IPS DF 6.9 (cell line): Measurements from ENCODE around the gene ABLIM2.

Experiments used
- DNase-seq: peaks from one replicate; pipeline ENCODE4 v3.0.0-alpha.2; 2013; ENCODE audit warnings: low read depth, low spot score
- H3K27ac ChIP-seq: one replicate; pipeline ENCODE4 v1.5.1; 2013; ENCODE audit warnings: low read length, control low read depth
- H3K27me3 ChIP-seq: 2 replicates; pipeline ENCODE4 v1.6.1; 2013; ENCODE audit warnings: mild to moderate bottlenecking, low read length; ENCODE audit not compliant: control insufficient read depth, insufficient read depth
- H3K36me3 ChIP-seq: 2 replicates; pipeline ENCODE4 v1.6.1; 2013; ENCODE audit warnings: low read length; ENCODE audit not compliant: control insufficient read depth, insufficient read depth
- H3K4me1 ChIP-seq: 2 replicates; pipeline ENCODE4 v1.6.1; 2013; ENCODE audit warnings: low read length; ENCODE audit not compliant: control insufficient read depth, insufficient read depth
- H3K4me3 ChIP-seq: 2 replicates; pipeline ENCODE4 v1.5.1; 2013; ENCODE audit warnings: mild to moderate bottlenecking, low read length
- H3K9me3 ChIP-seq: 2 replicates; pipeline ENCODE4 v1.6.1; 2013; ENCODE audit warnings: low read length, inconsistent platforms; ENCODE audit not compliant: control insufficient read depth, insufficient read depth
- WGBS: extraction: QIAGEN DNeasy Blood & Tissue Kit; methylation state at CpG from one replicate; pipeline ENCODE4 v1.1.7; 2013; ENCODE audit warnings: mixed read lengths, missing lambda C conversion rate; ENCODE audit not compliant: insufficient read length, insufficient coverage; 5-methylcytosine and 5-hydroxymethylcytosine counted together

ABLIM2 gene

DNA sequence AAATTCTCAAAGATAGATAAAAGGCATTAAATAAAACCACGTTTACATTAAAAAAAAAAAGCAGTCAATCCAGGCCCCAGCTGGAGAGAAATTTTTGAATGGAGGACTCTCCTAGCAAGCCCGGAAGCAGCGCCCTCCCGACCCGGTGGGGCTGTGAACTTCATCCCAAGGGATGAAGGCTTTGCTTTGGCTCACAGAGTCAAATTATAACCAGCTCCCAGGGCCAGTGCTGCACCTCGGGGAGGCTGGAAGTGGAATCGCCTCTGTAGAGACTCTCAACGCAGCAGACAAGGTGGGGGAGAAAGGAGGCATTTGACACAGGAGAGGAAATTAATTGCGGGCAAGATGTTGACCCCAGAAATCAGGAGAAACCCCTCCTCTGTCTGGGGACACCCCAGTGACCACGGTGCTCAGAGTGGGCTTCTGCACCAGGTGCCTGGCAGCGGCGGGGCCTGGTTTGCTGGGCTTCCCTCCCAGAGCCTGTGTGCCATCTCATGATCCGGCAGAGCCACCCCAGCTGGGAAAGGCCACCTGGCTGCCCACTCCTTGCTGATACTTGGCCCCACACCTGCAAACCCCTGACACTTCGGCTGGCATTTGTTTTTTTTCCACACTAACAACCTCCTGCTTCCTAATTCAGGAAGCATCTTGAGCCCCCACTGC is 71.7 kb downstream of the ABLIM2 start:
- H3K27me3 ChIP-seq: no peaks in the 10 kb centered on the region
- no peaks in the 10 kb centered on the region for H3K36me3 ChIP-seq
- DNase-seq: no peak
- H3K4me3 ChIP-seq: no peak overlapping the region
- no peak overlapping the region for H3K27ac ChIP-seq
- no peaks in the 10 kb centered on the region for H3K4me1 ChIP-seq
- H3K9me3 ChIP-seq: no peaks in the 10 kb centered on the region
- no CpG with 5 or more reads among the region's 14 CpGs for WGBS

DNA sequence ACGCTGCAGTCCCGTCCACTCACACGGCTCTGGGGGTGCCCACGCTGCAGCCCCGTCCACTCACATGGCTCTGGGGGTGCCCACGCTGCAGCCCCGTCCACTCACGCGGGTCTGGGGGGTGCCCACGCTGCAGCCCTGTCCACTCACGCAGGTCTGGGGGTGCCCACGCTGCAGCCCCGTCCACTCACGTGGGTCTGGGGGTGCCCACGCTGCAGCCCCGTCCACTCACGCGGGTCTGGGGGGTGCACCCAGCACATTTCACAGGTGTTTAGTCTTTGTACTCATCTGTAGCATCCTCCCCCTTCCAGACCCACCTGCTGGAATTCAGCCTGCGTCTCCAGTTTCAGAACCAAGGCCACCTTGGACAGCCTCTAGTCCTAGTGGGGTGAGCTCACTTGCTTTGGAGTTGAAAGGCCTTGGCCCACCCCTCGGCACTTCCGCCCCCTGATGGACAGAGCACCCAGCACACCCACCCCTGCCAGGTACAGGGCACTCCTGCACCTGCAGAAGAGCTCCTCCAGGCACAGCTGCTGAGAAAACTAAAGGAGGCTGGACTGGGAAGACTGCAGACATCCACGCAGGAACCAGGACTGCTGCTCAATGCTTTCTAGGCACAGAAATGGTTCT is 73.0 kb downstream of the ABLIM2 start:
- H3K27ac ChIP-seq: no peak overlapping the region
- no peak overlapping the region for H3K4me3 ChIP-seq
- no peaks in the 10 kb centered on the region for H3K9me3 ChIP-seq
- H3K27me3 ChIP-seq: no peaks in the 10 kb centered on the region
- peaks cover 2% of the 10 kb centered on the region; the same call in 1 of the 2 replicates for H3K4me1 ChIP-seq
- no CpG with 5 or more reads among the region's 22 CpGs for WGBS
- no peak for DNase-seq
- no peaks in the 10 kb centered on the region for H3K36me3 ChIP-seq

DNA sequence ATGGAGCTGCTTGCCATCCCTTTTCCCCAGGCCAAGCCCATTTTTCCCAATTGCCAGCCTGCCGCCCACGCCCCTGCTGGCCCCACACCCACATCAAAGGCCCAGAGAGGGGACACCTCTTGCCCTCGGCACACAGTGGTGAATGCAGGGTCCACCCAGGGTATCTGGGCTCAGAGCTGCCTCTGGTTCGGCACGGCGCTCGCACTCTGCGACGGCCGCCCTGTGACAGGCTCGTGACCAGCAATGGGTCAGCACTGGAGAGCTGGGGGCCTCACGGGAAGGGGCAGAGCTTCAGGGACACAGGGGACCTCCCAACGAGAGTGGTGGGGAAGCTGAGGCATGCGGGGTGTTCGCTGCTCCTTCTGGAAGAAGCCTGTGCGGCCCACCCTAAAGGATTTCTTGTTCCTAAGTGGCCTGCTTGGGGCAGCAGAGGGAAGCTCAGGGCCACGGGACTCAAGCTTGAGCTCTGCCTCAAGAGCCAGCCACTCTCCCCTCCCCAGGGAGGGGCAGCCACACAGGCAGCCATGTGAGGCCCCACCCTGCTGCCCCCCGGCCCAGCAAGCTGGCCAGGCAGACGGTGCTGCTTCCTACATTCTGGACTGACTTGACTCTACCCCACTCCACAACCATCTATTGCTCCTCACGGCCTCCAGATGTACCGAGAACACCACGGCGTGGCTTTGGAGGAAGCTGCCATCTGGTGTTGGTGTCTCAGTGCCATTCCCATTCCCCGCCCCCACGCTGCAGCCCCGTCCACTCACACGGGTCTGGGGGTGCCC is 73.7 kb downstream of the ABLIM2 start:
- Histone ChIP-seq H3K27me3 (no peaks in the 10 kb centered on the region), H3K27ac (no peak overlapping the region), H3K9me3 (no peaks in the 10 kb centered on the region), H3K4me3 (no peak overlapping the region), H3K4me1 (peaks cover 5% of the 10 kb centered on the region), H3K36me3 (no peaks in the 10 kb centered on the region)
- no peak for DNase-seq
- WGBS: no CpG with 5 or more reads among the region's 27 CpGs

DNA sequence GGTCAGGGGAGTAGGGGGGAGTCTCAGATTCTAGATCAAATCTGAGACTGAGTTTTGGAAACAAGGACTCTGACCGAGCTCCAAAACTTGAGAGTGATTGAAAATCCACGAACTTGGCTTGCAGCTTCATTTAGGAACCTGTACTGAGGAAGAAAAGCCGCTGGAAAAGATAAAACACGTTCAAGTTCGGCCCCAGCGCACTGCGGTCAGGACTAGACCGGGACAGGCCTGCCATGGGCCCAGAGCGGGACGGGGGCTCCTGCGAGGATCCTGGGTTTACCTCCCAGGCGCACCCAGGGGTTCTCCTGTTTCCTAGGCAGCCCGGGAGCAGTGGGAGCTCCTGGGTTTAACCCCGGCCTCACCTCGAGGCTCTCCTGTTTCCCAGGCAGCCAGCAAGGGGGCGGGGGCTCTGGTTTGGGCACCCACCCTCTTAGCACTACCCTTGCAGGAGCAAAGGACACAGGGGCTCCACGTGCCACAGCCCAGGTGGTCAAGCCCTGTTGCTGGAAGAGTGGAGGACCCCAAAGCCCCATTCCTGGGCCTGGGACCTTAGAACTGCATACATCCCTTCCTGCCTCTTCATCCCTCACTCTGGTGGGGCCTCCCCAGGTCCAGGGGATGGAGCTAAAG is 74.5 kb downstream of the ABLIM2 start:
- H3K27me3 ChIP-seq: no peaks in the 10 kb centered on the region
- DNase-seq: no peak
- peaks cover 5% of the 10 kb centered on the region for H3K4me1 ChIP-seq
- no peaks in the 10 kb centered on the region for H3K36me3 ChIP-seq
- no peak overlapping the region for H3K4me3 ChIP-seq
- WGBS: no CpG with 5 or more reads among the region's 17 CpGs
- no peaks in the 10 kb centered on the region for H3K9me3 ChIP-seq
- no peak overlapping the region for H3K27ac ChIP-seq

DNA sequence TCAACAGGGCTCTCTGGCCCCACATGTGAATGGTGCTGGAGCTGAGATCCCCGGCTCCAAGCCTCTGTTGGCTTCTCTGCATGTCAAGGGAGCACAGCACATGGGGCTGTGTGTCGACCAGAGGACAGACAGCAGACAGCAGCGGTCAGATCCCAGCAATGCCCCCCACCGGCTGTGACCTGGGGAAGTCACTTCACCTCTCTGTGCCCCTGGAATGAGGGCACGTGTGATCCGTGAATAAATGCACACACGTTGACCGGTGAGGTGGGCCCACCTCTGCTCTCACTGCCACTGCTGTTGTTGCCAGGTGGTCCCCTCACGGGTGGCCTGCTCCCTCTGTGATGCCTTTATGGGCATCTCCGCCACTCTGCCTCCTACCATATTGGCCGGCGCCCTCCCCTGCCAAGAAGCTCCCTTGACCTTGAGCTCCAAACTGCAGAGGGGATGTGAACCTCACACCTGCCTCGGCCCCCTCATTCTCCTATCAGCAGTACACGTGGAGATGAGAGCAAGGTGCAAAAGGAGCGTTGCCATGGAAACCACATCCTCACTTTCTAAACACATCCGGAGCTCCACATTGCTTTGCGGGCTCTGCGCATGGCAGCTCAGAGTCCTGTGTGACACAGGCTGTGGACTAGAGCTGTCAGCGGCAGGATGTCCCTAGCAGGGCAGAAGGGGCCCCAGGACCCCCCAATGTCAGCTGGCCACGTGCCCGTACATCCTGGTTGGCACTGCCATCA is 75.4 kb downstream of the ABLIM2 start:
- no peaks in the 10 kb centered on the region for H3K27me3 ChIP-seq
- H3K36me3 ChIP-seq: no peaks in the 10 kb centered on the region
- H3K9me3 ChIP-seq: no peaks in the 10 kb centered on the region
- H3K4me1 ChIP-seq: peaks cover 5% of the 10 kb centered on the region
- DNase-seq: no peak
- no peak overlapping the region for H3K4me3 ChIP-seq
- no peak overlapping the region for H3K27ac ChIP-seq
- no CpG with 5 or more reads among the region's 21 CpGs for WGBS

DNA sequence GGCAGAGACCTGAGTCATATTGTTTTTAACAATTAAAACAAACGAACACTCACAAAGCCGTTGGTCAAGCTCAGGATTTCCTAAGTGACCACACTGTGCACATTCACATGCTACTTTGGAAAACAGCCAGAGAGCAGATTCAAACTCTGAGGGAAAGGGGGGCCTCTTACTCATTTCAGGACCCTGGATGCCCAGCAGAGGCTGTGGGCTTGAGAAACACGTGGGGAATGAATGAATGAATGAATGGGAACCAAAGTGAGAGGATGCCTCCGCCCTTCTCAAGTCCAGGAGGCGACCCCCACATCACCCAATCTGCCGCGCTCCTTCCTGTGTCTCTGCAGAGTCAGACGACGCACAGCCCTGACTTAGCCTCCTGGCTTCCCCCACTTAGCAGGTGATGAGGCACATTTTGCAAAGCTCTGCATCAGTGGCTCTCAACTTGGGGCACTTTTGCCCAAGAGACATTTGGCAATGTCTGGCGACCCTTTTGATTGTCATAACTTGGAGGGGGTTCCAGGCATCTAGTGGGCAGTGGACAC is 76.0 kb downstream of the ABLIM2 start:
- H3K4me1 ChIP-seq: peaks cover 5% of the 10 kb centered on the region
- no peaks in the 10 kb centered on the region for H3K27me3 ChIP-seq
- H3K4me3 ChIP-seq: no peak overlapping the region
- DNase-seq: no peak
- H3K27ac ChIP-seq: no peak overlapping the region
- no peaks in the 10 kb centered on the region for H3K9me3 ChIP-seq
- no peaks in the 10 kb centered on the region for H3K36me3 ChIP-seq
- WGBS: no CpG with 5 or more reads among the region's 10 CpGs

DNA sequence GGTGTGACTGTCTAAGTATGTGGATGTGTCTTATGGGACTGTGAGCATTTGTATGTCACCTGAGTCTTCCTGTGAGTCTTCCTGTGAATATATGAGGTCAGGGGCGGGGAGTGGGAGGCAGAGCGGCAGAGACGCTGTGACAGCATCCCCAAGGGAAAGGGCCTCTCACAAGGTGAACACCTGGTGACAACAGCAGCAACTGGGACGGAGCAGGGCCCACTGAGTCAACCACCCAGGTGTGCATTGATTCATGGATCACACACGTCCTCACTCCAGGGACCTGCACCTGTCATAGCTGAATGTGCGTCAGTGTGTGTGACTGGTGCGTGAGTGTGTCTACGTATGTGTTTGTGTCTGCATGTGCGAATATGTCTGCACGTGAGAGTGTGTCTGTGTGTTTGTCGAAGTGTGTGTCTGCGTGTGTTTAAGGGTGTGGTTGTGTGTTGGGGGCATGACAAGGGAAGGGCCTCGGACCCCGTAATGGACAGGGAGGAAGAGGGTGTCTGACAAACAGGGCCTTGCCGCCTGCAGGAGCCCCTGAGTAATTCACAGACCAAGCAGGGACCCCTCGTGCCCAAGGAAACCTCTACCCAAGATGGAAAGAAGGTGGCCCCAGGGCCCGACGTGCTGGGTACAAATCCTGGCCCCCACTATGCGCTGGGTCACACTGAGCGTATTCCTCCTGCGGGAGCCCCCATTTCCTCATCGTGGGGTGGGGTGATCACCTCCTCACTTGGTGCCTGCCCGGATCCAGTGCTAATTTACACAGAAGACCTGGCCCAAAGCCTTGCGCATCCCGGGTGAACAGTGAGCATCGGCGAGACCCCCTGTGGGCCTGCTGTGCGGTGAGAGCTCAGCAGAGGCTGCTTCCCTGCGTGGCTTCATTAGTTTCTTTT is 76.7 kb downstream of the ABLIM2 start:
- Histone ChIP-seq H3K36me3 (no peaks in the 10 kb centered on the region), H3K9me3 (no peaks in the 10 kb centered on the region), H3K4me3 (no peak overlapping the region), H3K27ac (no peak overlapping the region), H3K4me1 (peaks cover 5% of the 10 kb centered on the region), H3K27me3 (no peaks in the 10 kb centered on the region)
- 100% methylated on average over 3 of the region's 29 CpGs for WGBS
- DNase-seq: no peak

DNA sequence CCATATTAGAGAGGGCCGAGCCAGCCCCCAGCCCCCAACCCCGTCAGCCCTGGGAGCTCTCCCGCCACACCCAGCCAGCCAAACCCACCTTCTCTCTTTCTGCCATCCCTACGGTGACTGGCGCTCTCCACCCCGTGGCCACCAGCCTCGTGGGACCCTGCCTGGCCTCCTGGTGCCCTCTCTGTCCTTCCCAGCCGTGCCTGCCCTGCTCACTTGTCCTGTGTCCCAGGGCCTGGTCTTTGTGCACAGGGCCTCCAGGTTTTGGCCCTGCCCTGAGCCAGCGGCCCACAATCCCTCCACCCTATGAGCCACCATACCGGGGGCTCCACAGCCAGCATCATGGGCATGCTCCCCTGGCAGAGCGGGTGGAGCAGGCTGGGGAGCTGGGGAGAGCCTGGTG is 77.4 kb downstream of the ABLIM2 start:
- no peaks in the 10 kb centered on the region for H3K9me3 ChIP-seq
- H3K4me3 ChIP-seq: no peak overlapping the region
- WGBS: no CpG with 5 or more reads among the region's 11 CpGs
- no peak overlapping the region for H3K27ac ChIP-seq
- H3K4me1 ChIP-seq: peaks cover 5% of the 10 kb centered on the region
- H3K27me3 ChIP-seq: no peaks in the 10 kb centered on the region
- DNase-seq: no peak
- H3K36me3 ChIP-seq: no peaks in the 10 kb centered on the region

DNA sequence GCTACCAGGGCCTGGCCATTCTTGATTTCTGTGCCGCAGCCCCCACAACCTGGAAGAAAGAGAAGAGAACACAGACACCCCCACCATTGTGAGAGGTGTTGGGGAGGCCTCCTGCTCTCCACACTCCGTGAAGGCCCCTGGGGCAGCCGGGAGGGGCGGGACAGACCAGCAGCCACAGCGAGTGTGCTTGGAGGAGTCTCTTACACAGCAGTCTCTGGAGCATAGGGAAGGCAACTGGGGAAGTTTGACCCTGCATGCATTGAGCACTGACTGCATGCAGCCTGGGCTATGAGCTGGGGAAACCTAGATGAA is 77.9 kb downstream of the ABLIM2 start:
- DNase-seq: no peak
- no peak overlapping the region for H3K27ac ChIP-seq
- no peaks in the 10 kb centered on the region for H3K9me3 ChIP-seq
- peaks cover 5% of the 10 kb centered on the region for H3K4me1 ChIP-seq
- H3K27me3 ChIP-seq: no peaks in the 10 kb centered on the region
- no peaks in the 10 kb centered on the region for H3K36me3 ChIP-seq
- no peak overlapping the region for H3K4me3 ChIP-seq
- no CpG with 5 or more reads among the region's 5 CpGs for WGBS
